Measurements from ENCODE around the gene TLN1. TPM values are rescaled to one million over a fixed set of nuclear protein-coding genes. Genes with fewer than 3 reads are reported as not detected.

Gene TLN1
- total and polyA plus RNA-seq, 2 donors (not counting 1 experiment from before 2014, with no cell fraction given), result 102 to 280 TPM

- no peak for TF ChIP-seq CTCF (IDR thresholded peaks at IDR 0.05)
- TF ChIP-seq EZH2 (IDR thresholded peaks at IDR 0.05; ENCODE audit: borderline replicate concordance, insufficient read depth, low read depth, low read length, poor library complexity, severe bottlenecking), result no peak
- Histone ChIP-seq H4K20me1 (ENCODE audit: control insufficient read depth, insufficient read depth, low read length, poor library complexity, severe bottlenecking) (no peaks in the 10 kb centered on the region), H3K9me3 (ENCODE audit: control extremely low read depth in 1 of 3, control insufficient read depth in 2 of 3, insufficient read depth in 1 of 3, low read length in 2 of 3) (no peaks in the 10 kb centered on the region), H2AFZ (ENCODE audit: insufficient read depth, low read depth, low read length, poor library complexity, severe bottlenecking) (no peak overlapping the region), H3K4me3 (ENCODE audit: control extremely low read depth in 1 of 5, extremely low read depth in 1 of 5, insufficient read depth in 1 of 5, low read depth in 2 of 5, low read length in 4 of 5) (no peak overlapping the region), H3K79me2 (ENCODE audit: control insufficient read depth, insufficient read depth, low read length) (no peaks in the 10 kb centered on the region), H3K36me3 (replicated peaks in 1 of 2; ENCODE audit: control extremely low read depth in 1 of 2, control insufficient read depth in 1 of 2, extremely low read depth in 1 of 2, insufficient read depth in 2 of 2, low read length in 1 of 2) (no peaks in the 10 kb centered on the region), H3K4me1 (ENCODE audit: control insufficient read depth in 2 of 2, insufficient read depth in 2 of 2, low read length in 2 of 2) (peaks cover 18 to 23% of the 10 kb centered on the region in 2 donors), H3K27ac (ENCODE audit: low read length in 2 of 2) (no peak overlapping the region), H3K4me2 (replicated peaks; ENCODE audit: low read depth, low read length, poor library complexity, severe bottlenecking) (no peak overlapping the region), H3K9ac (ENCODE audit: low read length) (no peak overlapping the region), H3K27me3 (replicated peaks in 1 of 4; ENCODE audit: control extremely low read depth in 1 of 4, control insufficient read depth in 3 of 4, insufficient read depth in 4 of 4, low read length in 3 of 4) (no peaks in the 10 kb centered on the region)
- CTCF ChIA-PET, result interaction anchor here (0.6 to 1.4 kb wide), 8 partner anchors 9 to 172 kb away, joined by 3 to 7 read pairs (median 4); partner anchors contain the start of genes CCDC107 and RMRP
- POLR2A ChIA-PET, result interaction anchor here (1.0 kb wide), 1 partner anchor 11 kb away, joined by 3 read pairs; no protein-coding TSS in a partner anchor
- no peak for ATAC-seq (ENCODE audit: low read depth)
- Mint-ChIP-seq H3K27me3 (peaks cover 3% of the 10 kb centered on the region), H3K9me3 (ENCODE audit: insufficient read depth) (no peaks in the 10 kb centered on the region), H3K4me1 (peaks cover 25% of the 10 kb centered on the region), H3K4me3 (no peak overlapping the region), H3K27ac (no peak overlapping the region)
- DNase-seq, result no peak
- WGBS (ENCODE audit: insufficient coverage), result 86% methylated on average over 4 of the region's 6 CpGs
- intact Hi-C loops (cut with micrococcal nuclease), result no loop called here
Observed at GRCh38 chr9:35669331-35670145, 62.5 kb downstream of the TLN1 start.

- WGBS (ENCODE audit: insufficient coverage), result 100% methylated on average over 3 of the region's 3 CpGs
- H3K27ac Mint-ChIP-seq, result no peak overlapping the region
- no peaks in the 10 kb centered on the region for H3K27me3 Mint-ChIP-seq
- Histone ChIP-seq H4K20me1 (ENCODE audit: control insufficient read depth, insufficient read depth, low read length, poor library complexity, severe bottlenecking) (no peaks in the 10 kb centered on the region), H2AFZ (ENCODE audit: insufficient read depth, low read depth, low read length, poor library complexity, severe bottlenecking) (no peak overlapping the region), H3K9me3 (ENCODE audit: control extremely low read depth in 1 of 3, control insufficient read depth in 2 of 3, insufficient read depth in 1 of 3, low read length in 2 of 3) (no peaks in the 10 kb centered on the region), H3K4me2 (replicated peaks; ENCODE audit: low read depth, low read length, poor library complexity, severe bottlenecking) (no peak overlapping the region), H3K4me3 (ENCODE audit: control extremely low read depth in 1 of 5, extremely low read depth in 1 of 5, insufficient read depth in 1 of 5, low read depth in 2 of 5, low read length in 4 of 5) (no peak overlapping the region), H3K79me2 (ENCODE audit: control insufficient read depth, insufficient read depth, low read length) (no peaks in the 10 kb centered on the region), H3K9ac (ENCODE audit: low read length) (no peak overlapping the region), H3K36me3 (replicated peaks in 1 of 2; ENCODE audit: control extremely low read depth in 1 of 2, control insufficient read depth in 1 of 2, extremely low read depth in 1 of 2, insufficient read depth in 2 of 2, low read length in 1 of 2) (no peaks in the 10 kb centered on the region), H3K27me3 (replicated peaks in 1 of 4; ENCODE audit: control extremely low read depth in 1 of 4, control insufficient read depth in 3 of 4, insufficient read depth in 4 of 4, low read length in 3 of 4) (no peaks in the 10 kb centered on the region), H3K4me1 (ENCODE audit: control insufficient read depth in 2 of 2, insufficient read depth in 2 of 2, low read length in 2 of 2) (peaks cover 18 to 26% of the 10 kb centered on the region in 2 donors), H3K27ac (ENCODE audit: low read length in 2 of 2) (no peak overlapping the region)
- no peaks in the 10 kb centered on the region for H3K9me3 Mint-ChIP-seq (ENCODE audit: insufficient read depth)
- ChIA-PET POLR2A (interaction anchor here (0.9 kb wide), 1 partner anchor 10 kb away, joined by 3 read pairs; the partner anchor contains the start of genes CCDC107 and RMRP), CTCF (interaction anchor here (1.1 to 15.0 kb wide), 2 partner anchors 21 to 30 kb away, joined by 3 to 140 read pairs; no protein-coding TSS in a partner anchor)
- no peak overlapping the region for H3K4me3 Mint-ChIP-seq
- intact Hi-C loops (cut with micrococcal nuclease), result no loop called here
- H3K4me1 Mint-ChIP-seq, result peaks cover 31% of the 10 kb centered on the region
- no peak for DNase-seq
- no peak for ATAC-seq (ENCODE audit: low read depth)
- no peak for TF ChIP-seq EZH2 (IDR thresholded peaks at IDR 0.05; ENCODE audit: borderline replicate concordance, insufficient read depth, low read depth, low read length, poor library complexity, severe bottlenecking)
- no peak for TF ChIP-seq CTCF (IDR thresholded peaks at IDR 0.05)
Observed at GRCh38 chr9:35667939-35668338, 64.1 kb downstream of the TLN1 start.
